Tibial nerve (tissue), 4 donors: ENCODE results near the gene C11orf71.

Source experiments
- EP300 ChIP-seq, 2 donors: sonication (generic); formaldehyde crosslinking; IDR thresholded peaks; one replicate each; pipeline ENCODE4 v1.6.1; 2017; ENCODE audit warnings: antibody characterized with exemption in 2 of 2, mild to moderate bottlenecking in 1 of 2
- POLR2A ChIP-seq, 2 donors: fragments of 450-650 bp; IDR thresholded peaks; one replicate each; pipeline ENCODE4 v1.6.1; 2017; ENCODE audit warnings: antibody characterized with exemption in 2 of 2, mild to moderate bottlenecking in 2 of 2, moderate library complexity in 2 of 2
- TF ChIP-seq, protein P1 (sequence below), 5 experiments: fragments of 200-600 bp in 3 of 5; fragments of 450-650 bp in 2 of 5; sonication (generic) in 3 of 5; IDR thresholded peaks; one replicate each; pipeline ENCODE4 v1.5.1; 2016 to 2019; ENCODE audit warnings: antibody characterized with exemption in 5 of 5, mild to moderate bottlenecking in 3 of 5, moderate library complexity in 2 of 5

DNA sequence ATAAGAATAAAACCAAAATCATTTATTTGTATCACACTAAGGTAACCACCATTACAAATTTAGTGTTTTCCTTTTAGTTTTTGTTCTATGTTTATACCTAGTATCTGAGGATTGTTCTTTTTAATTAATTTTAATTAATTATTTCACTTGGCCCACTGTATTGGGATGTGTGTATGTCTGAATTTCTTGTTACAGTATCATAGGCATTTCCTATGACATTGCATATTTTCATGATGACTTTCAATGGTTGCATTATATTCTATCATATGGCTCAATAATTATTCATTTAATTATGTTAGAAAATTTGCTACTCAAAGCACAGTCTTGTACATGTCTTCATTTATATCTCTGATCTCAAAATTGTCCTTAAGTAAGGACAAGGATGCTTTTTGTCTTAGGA, 41.0 kb downstream of the C11orf71 start:
- TF ChIP-seq, protein P1, sequence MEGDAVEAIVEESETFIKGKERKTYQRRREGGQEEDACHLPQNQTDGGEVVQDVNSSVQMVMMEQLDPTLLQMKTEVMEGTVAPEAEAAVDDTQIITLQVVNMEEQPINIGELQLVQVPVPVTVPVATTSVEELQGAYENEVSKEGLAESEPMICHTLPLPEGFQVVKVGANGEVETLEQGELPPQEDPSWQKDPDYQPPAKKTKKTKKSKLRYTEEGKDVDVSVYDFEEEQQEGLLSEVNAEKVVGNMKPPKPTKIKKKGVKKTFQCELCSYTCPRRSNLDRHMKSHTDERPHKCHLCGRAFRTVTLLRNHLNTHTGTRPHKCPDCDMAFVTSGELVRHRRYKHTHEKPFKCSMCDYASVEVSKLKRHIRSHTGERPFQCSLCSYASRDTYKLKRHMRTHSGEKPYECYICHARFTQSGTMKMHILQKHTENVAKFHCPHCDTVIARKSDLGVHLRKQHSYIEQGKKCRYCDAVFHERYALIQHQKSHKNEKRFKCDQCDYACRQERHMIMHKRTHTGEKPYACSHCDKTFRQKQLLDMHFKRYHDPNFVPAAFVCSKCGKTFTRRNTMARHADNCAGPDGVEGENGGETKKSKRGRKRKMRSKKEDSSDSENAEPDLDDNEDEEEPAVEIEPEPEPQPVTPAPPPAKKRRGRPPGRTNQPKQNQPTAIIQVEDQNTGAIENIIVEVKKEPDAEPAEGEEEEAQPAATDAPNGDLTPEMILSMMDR (IDR thresholded peaks at IDR 0.05), result no peak
- TF ChIP-seq EP300 (IDR thresholded peaks at IDR 0.05), result no peak
- no peak for TF ChIP-seq POLR2A (IDR thresholded peaks at IDR 0.05)
